ENCODE measurements around the gene NSF. TPM values are rescaled to one million over a fixed set of nuclear protein-coding genes. Genes with fewer than 3 reads are reported as not detected.

NSF gene
- polyA plus RNA-seq, 6 donors from 2014 or later = 14.9 to 29.8 (median 18.9) TPM

GRCh38 chr17:46800573-46800972, 210.1 kb downstream of the NSF start:
- Mint-ChIP-seq H3K36me3 (peaks cover 0 to 13% of the 10 kb centered on the region in 2 donors), H3K4me3 (no peak overlapping the region), H3K27me3 (peaks cover 14 to 34% (median 21%) of the 10 kb centered on the region in 3 donors), H3K27ac (no peak overlapping the region), H3K9me3 (peaks cover 0 to 6% (median 4%) of the 10 kb centered on the region in 7 donors), H3K4me1 (no peaks in the 10 kb centered on the region)
- ATAC-seq (ENCODE audit: low read depth in 2 of 2) = no peak
- no peak for DNase-seq

DNA sequence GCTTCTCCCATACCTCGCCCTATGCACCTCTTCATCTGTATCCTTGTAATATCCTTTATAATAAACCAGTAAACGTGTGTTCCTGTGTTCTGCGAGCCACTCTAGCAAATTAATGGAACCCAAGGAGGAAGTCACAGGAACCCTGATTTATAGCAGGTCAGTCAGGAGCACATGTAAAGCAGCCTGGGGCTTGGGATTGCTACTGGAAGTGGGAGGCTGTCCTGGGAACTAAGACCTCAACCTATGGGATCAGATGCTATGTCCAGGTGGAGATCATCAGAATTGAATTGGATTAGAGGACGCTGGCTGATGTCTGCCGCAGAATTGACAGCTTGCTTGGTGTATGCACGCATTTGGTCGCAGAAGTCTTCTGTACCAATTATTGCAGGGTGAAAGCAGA, 212.3 kb downstream of the NSF start:
- no peak overlapping the region for H3K27ac Mint-ChIP-seq
- H3K27me3 Mint-ChIP-seq = peaks cover 9 to 29% (median 13%) of the 10 kb centered on the region in 3 donors
- H3K36me3 Mint-ChIP-seq = peaks cover 0 to 13% of the 10 kb centered on the region in 2 donors

GRCh38 chr17:46803544-46803943, 213.1 kb downstream of the NSF start:
- peaks cover 0 to 6% (median 4%) of the 10 kb centered on the region in 7 donors for H3K9me3 Mint-ChIP-seq
- no peak overlapping the region for H3K4me3 Mint-ChIP-seq
- H3K4me1 Mint-ChIP-seq = no peaks in the 10 kb centered on the region
- no peak for DNase-seq
- H3K27ac Mint-ChIP-seq = no peak overlapping the region
- peaks cover 9 to 27% (median 15%) of the 10 kb centered on the region in 3 donors for H3K27me3 Mint-ChIP-seq
- ATAC-seq (ENCODE audit: low read depth in 2 of 2) = no peak
- peaks cover 0 to 13% of the 10 kb centered on the region in 2 donors for H3K36me3 Mint-ChIP-seq

More for the DNA sequence above, 212.3 kb downstream of the NSF start:
- Mint-ChIP-seq H3K4me1 (no peaks in the 10 kb centered on the region), H3K4me3 (no peak overlapping the region), H3K9me3 (peaks cover 0 to 6% (median 4%) of the 10 kb centered on the region in 7 donors)
- no peak for DNase-seq
- ATAC-seq (ENCODE audit: low read depth in 2 of 2) = no peak

DNA sequence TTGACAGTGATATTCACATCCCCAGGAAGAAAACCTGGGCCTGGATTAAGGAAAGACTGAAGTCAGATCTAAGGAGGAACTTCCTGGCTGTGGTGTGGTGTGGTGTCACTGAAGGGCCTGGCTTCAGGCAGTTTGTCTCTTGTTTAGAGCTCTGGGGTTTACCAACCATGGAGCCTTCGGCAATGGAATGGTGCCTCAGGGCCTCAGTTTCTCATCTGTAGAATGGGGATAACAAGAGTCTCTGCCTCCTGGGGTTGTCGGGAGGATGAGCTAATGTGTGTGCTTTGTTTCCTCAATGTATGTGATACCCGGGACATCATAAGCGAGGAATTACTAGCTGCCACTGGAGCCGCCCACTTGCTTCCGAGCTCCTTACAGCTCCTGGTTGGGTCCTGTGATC, 215.3 kb downstream of the NSF start:
- no peak for ATAC-seq (ENCODE audit: low read depth in 2 of 2)

More for the DNA sequence above, 215.3 kb downstream of the NSF start:
- Mint-ChIP-seq H3K27me3 (peaks cover 5 to 17% (median 14%) of the 10 kb centered on the region in 3 donors), H3K4me1 (no peaks in the 10 kb centered on the region), H3K36me3 (peaks cover 0 to 8% of the 10 kb centered on the region in 2 donors), H3K4me3 (no peak overlapping the region), H3K27ac (no peak overlapping the region), H3K9me3 (peaks cover 0 to 4% (median 3%) of the 10 kb centered on the region in 7 donors)
- no peak for DNase-seq

Other genes starting within 250 kb of the NSF start
- gene ARL17B, start 228.9 kb upstream of the NSF start, polyA plus RNA-seq (ENCODE audit: low read depth in 6 of 6) = 10 to 100 TPM; 13.2 to 27.8 (median 23.2) TPM
- 10 to 100 TPM in 2 of 6 donors, 1 to 10 TPM in 4; 6.3 to 17.6 (median 8.0) TPM for gene LRRC37A2, start 78.2 kb upstream of the NSF start, polyA plus RNA-seq (ENCODE audit: low read depth in 6 of 6)
- 10 to 100 TPM in 1 of 6 donors, 1 to 10 TPM in 5; 3.0 to 13.5 (median 3.7) TPM for gene ARL17A, start 11.0 kb upstream of the NSF start, polyA plus RNA-seq (ENCODE audit: low read depth in 6 of 6)
- gene WNT3, start 228.0 kb downstream of the NSF start, polyA plus RNA-seq (ENCODE audit: low read depth in 6 of 6) = under 1 TPM in 4 of 6 donors, not detected in 2; 0.06 to 0.73 (median 0.17) TPM

All from naive B cell (primary cell).